OCI-M1 (cell line): Measurements from ENCODE around the gene YJEFN3.

ENCODE experiments used
- DNase-seq: peaks from one replicate; lab custom pipeline; 2025; lab: John Stamatoyannopoulos, UW

Gene YJEFN3

DNA sequence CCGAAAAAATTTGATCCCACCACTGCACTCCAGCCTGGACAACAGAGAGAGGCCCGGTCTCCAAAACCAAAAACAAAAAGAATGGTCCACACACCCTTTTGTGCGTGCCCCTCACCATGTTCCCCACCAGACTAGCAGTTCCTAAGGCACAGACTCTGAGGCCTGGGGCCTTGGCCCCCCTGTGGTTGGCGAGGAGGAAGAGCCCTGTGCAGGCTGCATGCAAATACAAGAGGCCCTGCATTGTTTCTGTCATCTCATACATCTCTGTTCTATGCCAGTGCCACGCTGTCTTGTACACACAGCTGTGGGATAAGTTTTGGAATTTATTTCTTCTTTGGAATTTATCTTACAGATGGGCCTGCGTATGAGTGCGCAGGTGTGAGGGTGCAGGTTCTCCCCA lies 4.7 kb upstream of the YJEFN3 start:
- DNase-seq: no peak

DNA sequence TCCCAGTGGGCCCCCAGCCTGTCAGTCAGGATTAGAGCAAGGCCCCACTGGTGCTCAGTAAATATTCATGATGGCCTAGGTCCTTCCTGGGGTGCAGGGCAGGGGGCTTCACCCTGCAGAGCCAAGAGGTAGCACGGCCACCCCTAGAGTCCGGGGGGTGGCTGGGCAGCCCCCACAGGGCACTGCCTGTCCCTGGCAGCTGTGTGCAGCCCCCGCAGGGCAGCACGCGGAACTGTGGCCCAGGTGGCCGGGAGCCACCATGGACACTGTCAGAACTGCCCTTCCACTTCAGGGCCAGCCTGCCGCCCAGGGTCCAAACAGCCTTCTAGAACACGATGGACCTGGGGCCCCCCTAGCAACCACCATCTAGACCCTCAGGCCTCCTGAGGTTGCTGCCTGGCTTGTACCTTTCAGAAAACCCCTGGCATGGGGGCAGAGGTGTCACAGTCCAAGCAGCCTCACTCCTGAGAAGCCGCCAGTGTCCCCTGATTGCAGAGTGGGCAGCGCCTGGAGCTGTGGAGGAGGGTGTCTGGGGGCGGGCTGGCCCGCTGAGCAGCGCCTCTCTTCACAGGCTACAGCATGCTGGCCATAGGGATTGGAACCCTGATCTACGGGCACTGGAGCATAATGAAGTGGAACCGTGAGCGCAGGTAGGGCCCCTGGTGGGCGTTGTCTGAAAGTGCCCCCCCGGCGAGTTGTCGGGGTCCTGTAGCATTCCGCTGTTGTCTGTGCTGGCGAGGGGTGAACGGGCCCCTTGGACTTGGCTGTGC lies 2.9 kb upstream of the YJEFN3 start:
- no peak for DNase-seq

DNA sequence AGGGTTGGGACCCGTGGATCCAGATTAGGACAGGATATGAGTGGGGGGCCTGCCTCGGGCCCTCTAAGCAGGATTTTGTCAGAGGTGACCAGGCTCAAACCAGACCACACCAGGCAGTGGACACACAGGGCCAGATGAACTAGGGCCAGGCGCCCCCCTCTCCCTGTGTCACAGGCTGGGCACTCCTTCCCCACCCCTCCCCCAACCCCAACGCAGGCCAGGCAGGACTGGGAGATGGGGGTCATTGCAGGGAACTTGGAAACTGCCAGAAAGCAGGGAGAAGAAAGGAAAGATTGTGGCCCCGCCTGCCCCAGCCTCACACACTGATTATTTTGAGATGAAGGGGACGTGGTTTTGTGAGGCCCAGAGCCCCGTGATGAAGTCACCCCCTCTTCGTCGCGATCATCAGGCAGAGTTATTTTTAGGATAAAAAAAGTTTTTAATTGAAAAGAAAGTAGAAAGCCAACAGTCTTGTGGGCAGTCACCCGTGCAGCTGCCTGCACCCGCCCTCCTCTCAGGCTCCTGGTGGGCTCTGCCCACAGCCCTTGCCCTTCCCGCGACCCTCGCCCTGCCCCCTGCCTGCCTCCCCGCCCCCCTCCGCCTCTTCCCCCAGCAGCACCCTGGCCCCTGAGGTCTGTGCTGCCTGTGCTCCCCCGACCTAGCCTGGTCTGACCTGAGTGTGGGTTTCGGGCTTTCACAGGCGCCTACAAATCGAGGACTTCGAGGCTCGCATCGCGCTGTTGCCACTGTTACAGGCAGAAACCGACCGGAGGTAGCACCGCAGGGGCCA lies 1.9 kb upstream of the YJEFN3 start:
- DNase-seq: no peak

DNA sequence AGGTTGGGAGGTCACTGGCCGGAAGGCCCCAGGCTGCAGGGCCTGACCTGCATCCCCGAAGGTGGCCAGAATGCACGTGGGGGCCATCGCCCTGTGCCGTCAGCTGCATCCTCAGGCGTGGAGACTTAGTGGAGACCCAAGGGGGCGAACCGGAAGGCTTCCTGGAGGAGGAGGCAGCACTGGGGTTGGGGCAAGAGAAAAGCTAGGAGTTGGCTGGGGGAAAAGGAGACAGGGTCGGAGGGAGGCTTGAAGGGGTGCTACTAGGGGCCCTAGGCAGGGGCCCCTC lies 1.4 kb upstream of the YJEFN3 start:
- no peak for DNase-seq

DNA sequence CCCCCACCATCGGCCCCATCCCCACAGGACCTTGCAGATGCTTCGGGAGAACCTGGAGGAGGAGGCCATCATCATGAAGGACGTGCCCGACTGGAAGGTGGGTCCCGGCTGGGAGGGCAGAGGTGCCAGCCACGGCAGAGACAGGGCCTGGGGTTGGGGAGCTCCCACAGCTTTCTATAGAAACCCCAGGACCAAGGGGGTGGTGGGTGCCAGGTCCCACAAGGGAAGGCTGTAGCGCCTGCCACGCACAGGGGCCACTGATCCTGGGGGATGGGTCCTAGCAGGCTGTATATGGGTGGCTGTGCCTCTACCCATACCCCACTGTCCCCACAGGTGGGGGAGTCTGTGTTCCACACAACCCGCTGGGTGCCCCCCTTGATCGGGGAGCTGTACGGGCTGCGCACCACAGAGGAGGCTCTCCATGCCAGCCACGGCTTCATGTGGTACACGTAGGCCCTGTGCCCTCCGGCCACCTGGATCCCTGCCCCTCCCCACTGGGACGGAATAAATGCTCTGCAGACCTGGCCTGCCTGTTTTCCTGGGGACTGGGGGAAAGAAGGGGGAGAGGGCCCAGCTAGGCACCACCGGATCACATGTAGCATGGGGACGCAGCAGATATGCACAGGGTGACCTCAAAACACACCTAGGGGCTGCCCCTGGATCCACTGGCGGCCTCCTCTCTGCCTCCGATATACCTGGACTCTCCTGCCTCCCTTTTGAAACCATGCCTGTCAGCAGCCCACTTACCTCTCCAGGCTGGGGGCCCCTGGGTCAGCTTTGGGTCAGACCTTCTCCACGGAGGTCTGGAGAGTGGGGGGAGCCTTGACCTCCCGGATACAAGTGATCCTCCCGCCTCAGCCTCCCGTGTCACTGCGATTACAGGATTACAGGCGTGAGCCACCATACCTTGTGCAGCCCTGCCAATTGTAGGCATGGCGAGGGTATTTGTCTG lies 761 bp upstream of the YJEFN3 start:
- no peak for DNase-seq

DNA sequence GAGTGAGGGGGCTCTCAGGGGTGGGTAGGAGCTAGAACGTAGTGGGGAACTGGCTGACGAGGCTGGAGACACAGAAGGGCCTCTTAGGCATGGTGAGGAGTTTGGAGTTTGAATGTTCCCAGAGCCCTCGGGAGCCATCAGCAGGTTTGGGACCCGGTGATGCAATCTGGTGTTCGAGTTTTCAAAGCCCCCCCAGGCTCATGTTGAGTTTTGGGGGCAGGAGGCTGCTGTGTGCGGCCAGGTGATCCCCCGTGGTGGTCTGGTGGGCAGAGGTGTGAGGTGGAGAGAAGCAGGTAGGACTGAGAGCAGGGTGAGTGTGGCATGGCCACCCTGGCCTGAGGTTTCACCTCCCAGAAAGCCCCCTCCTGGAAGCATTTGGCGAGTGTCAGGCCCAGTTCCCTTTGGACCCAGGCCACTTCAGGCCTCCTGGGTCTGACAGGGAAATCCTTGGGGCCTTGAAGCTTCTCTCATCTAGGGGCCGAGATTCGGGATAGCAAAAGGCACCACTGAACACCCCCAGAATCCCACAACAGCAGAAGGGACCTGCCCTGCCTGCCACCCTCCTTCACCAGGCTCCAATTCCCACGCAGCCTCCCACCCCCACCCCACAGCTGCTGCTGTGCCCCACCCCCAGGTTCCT lies 1.2 kb downstream of the YJEFN3 start:
- DNase-seq: no peak

DNA sequence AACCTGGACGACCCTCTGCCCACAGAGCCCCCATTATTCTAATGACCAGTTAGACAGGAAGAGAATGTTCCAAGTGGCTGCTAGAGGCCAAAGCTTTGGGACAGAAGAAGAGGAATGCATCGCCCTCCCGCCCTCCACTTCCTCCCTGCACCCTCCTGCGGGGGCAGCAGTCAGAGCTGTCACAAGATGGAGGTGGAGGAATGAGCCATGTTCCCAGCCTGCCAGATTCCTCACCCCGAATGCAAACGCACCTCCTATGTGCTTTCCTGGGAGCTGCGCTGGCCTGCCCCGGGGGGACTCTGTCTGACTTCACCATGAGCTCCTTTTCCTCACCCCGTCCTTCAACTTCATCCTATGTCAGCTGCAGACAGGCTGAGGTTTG lies 1.7 kb downstream of the YJEFN3 start:
- DNase-seq: no peak

DNA sequence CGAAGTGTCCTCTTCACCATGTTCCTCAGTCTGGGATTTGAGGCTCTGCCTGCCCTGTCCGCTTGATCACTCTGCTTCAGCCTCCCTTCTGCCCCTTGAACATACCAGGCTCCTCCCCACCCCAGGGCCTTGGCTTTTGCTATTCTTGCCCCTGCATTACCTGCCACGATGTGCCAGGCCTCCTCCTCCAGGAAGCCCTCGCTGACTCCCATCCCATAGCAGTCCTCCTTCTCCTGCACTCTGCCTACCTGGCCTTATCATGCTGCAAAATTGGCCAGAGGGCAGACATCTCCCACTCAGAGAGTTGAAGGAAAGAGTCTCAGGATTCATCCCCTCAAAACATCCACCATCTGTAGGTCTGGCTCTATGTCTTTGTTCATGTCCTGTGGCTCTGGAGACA lies 2.2 kb downstream of the YJEFN3 start:
- no peak for DNase-seq

DNA sequence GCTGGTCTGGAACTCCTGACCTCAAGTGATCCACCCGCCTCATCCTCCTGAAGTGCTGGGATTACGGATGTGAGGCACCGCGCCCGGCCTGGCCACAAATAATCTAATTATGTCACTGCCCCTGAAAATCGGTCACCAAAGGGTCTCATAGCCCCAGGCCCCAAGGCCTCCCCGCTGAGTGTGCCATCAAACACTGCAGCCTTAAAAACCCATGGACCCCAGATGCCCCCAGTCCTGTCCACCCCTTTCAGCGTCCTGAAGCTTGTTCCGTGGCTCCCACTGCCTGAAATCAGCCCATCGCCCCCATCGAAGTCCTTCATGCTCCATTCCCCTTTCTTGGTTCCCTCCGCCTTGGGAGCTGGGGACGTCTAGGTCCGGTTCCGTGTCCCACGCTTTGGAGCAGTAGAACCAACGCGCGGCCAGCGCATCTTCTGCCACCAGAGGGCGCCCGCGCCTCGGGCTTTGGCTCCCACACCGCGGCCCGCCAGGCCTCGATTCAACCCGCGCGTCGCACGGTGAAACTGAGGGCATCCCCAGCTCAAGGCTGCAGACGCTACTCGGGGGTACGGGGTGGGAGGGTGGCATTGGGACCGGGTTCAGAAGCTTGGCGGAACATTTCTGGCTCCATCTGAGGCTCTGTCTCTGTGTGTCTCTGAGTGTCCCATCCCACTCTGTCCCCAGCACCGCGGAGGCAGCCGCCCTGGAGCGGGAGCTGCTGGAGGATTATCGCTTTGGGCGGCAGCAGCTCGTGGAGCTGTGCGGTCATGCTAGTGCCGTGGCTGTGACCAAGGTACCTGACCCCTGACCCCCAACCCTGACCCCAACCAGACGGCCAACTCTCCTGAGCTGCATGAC lies 3.5 kb downstream of the YJEFN3 start:
- peak; percentile 96 for DNase-seq

DNA sequence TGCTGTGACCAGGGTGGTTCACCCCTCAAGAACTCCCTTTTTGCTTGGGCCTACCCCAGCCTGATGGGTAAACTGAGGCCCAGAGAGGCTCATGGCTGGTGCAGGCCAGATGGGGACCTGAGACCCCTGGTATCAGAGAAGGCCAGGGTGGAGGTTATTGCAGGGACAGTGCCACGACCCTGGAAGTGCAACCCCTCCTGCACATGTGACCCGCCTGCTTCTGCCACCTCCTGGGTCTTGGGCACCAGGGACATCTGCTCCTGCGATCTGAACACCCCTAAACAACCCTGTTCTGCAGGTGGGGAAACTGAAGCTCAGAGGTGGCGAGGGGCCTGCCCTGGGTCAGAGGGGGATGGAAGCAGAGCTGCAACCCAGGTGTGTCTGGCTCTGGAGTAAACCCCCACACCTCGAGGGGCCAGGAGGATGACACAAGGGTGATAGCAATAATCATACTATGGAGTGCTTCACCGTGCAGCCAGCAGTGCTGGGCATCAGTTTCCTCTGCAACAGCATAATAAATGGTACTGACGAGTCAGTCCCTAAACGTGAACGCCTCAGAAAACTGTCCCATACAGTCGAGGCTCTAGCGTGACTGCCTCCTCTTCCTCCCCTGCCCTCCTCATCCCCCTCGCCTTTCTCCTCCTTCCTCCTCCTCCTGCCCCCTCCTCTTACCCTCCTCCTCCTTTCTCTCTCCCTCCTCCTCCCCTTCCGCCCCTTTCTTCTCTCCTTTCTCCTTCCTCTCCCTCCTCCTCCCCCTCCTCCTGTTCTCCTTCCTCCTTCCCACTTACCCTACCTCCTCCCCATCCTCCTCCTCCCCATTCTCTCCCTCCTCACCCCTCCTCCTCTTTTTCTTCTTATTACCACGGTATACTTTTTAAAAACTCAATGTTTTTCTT lies 4.3 kb downstream of the YJEFN3 start:
- no peak for DNase-seq

DNA sequence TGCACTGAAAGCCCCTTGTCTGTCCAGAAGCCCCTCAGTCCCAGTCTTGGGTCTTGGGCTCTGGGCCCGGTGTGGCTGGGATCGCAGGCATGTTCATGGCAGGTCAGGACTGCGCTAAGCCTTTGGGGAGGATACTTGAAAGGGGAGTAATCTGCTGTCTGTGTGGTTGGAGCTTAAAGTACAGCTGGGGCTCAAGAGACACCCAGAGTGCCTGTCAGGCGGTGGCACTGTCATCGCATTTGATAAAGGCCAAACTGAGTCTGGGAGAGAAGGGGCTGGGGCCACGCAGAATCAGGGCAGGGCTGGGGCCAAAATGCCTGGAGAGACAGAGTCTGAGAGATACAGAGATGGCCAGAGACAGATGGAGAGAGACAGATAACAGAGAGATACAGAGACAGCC lies 5.1 kb downstream of the YJEFN3 start:
- no peak for DNase-seq

DNA sequence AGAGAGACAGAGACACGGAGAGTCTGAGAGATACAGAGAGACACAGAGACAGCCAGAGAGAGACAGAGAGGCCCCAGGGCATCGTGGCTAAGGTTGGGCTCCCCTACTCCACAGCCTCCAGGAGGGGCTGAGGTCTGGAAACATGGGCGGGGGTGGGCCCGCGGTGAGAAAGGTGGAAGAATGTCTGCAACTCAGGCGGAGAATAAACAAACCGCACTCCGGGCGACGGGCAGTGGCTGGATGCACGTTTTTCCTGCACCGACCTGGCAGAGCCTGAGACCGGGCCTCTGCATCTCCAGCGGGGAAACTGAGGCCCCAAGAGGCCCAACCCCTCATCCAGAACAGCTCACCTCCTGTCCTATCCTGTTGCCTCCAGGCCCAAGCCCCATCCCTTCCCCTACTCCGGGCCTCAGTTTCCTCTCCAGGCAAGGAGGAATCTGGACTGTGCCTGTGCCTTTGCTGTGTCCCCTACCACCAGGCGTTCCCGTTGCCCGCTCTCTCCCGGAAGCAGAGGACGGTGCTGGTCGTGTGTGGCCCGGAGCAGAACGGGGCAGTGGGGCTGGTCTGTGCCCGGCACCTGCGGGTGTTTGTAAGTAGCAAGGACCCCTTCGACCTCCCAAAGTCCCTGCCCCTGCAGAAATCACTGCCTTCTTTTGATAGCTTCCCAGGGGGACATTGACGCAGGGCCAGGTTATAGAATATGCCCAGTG lies 6.0 kb downstream of the YJEFN3 start:
- no peak for DNase-seq

DNA sequence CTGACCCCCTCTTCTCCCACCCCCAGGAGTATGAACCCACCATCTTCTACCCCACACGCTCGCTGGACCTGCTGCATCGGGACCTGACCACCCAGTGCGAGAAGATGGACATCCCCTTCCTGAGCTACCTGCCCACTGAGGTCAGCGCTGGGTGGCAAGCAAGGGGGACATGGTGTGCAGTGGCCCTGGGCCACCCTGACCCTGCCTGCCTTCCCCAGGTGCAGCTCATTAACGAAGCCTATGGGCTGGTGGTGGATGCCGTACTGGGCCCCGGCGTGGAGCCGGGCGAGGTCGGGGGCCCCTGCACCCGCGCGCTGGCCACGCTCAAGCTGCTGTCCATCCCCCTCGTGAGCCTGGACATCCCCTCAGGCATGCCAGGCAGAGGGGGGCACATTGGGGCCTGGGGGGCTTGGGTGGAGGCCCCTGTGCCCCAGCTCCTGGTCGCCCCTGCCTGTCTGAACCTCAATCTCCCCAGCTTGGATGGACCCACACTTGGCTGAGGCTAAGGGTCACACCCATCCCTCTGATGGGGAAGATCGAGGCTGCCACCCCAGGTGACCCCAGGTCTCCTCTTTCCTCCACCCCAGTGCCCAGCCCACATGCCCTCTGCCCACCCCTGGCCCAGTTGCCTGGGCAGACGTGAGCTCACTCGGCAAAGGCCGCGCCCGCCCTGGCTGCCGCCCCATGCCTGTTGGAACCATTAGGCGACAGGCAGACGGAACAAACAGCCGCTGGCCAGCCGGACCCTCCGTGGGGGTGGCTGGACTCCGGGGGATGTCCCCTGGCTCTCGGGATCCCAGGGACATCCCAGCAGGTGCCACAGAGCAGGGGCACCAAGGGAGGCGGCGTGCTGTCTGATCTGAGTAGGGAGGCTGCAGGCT lies 6.8 kb downstream of the YJEFN3 start:
- no peak for DNase-seq

DNA sequence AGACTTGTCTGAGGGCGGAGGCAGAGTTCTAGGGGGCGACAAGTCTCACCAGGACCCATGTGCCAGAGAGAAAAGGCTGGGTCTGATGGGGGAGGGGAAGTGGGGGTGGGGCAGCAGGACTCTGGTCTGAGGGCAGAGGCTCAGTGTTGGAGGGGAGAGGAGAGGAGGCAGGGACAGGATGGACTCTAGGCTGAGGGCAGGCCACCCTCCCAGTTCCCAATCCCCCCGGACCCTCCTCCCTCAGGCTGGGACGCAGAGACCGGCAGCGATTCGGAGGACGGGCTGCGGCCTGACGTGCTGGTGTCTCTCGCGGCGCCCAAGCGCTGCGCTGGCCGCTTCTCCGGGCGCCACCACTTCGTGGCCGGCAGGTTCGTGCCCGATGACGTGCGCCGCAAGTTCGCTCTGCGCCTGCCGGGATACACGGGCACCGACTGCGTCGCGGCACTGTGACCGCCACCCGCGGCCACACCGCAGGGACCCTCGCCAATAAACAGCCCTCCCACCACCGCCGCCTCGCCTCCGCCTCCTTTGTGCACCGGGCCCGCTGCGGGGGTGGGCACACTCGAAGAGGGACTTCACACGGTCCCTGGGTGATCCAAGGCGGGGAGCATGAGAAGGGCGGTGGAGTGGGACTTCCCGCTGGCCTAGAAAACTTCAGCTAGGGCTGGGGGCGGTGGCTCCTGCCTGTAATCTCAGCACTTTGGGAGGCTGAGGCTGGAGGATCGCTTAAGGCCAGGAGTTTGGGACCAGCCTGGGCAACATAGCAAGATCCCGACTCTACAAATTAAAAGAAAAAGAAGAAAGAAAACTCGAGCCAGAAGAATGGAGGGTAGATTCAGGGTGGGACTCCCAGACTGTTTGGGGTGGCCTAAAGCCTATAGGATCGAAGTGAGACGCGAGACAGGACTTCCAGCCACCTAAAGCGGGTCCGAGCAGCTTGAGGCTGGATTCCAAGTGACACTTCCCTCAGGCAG lies 8.7 kb downstream of the YJEFN3 start:
- DNase-seq: no peak

DNA sequence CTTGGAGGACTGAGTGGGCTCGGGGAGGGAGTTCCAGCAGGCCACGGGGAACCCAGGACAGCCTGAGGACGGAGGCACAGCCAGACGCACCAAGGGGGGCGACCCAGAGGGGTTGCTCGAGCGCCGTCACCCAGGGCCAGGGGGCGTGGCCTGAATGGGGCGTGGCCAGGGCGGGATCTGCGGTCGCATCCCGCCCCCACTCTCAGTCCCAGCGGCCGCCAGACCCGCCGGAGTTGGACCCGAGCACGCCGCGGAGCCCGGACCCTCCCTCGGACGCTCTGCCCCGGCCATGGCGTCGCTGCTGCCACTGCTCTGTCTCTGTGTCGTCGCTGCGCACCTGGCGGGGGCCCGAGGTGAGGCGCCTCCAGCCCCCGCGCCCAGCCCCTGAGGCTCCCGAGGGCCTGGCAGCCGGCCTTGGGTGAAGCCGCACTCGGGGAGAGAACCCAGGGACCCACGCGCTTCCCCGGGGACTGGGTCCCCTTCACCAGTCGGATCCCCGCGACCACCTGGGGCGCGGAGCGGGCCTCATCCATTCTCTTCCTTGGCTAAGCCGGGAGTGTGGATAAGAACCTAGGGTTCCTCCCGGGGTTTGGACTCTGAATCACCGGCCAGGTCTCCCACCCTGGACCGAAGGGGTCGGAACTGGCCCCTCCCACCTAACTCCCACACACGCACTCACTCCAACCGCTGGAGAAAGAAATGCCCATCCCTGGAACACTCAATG lies 9.5 kb downstream of the YJEFN3 start, which contains the start of gene CILP2:
TSS of gene CILP2 (plus strand) at position 205 of the 724 bp plus-strand sequence. CDS start at position 290, 85 bp downstream.
- DNase-seq: no peak

DNA sequence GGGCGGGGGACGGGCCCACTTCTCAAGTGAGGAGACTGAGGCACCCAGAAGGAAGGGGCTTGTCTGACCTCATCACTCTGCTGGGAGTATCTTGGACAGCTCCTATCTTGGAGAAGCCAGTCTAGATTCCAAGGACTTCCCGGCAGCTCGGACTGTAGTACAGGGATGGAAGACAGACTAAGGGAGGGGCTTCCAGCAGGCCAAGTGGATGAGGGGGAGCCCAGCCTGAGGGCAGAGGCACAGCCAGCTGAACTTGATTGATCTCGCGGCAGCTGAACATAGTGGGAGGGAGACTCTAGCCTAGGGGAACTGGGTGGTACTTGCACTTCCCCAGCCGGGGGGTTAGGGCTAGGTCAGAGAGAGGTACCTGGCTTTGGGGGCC lies 10.1 kb downstream of the YJEFN3 start:
- no peak for DNase-seq

DNA sequence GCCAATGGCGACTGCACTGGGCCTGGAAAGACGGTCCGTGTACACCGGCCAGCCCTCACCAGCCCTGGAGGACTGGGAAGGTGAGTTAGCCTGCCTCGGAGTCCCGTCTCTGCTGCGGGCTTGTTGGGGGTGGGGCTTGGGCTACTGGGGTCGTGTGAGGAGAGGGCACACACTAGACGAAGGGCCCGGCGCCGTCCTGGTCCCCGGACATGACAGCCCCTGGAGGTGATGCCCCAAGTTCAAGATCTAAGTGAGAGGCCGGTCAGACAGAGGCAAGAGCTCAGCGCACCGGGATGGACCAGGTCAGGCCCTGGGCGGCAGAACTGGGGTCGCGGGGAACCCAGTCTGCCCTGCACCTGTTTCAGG lies 11.0 kb downstream of the YJEFN3 start:
- no peak for DNase-seq
